Hepatocyte (in vitro differentiated cells): ENCODE data around the gene AQP7.

Experiments
- CTCF ChIP-seq: fragments of 200-600 bp; sonication (generic); IDR thresholded peaks from 2 replicates; pipeline ENCODE4 v1.5.1; 2016; ENCODE audit warnings: antibody characterized with exemption, mild to moderate bottlenecking; ENCODE audit not compliant: poor library complexity
- EZH2 ChIP-seq: fragments of 200-600 bp; sonication (generic); IDR thresholded peaks from 2 replicates; pipeline ENCODE4 v1.6.1; 2016; ENCODE audit warnings: antibody characterized with exemption, mild to moderate bottlenecking, borderline replicate concordance

- TF ChIP-seq CTCF (no peak), EZH2 (no peak)
Measured at GRCh38 chr9:33403941-33404787, 1.8 kb upstream of the AQP7 start.
